HepG2 (cell line): ENCODE measurements around the gene VAT1L. TPM values are rescaled to one million over a fixed set of nuclear protein-coding genes. Genes with fewer than 3 reads are reported as not detected.

ENCODE experiments used
- ATAC-seq: fragments of 200-7000 bp; cut with Tn5 transposase; 3 replicates; pipeline ENCODE4 v1.9.1; 2020; ENCODE audit warnings: mild to moderate bottlenecking, moderate library complexity
- BruUV-seq: library from RNA; stranded (reverse); fragments of 400-500 nt; replicated peaks from 2 replicates; lab custom pipeline; 2021; lab: Mats Ljungman, UMichigan
- CTCF ChIA-PET: fragments of 300-600 bp; formaldehyde crosslinking; extraction: SDS; loops from one replicate; lab custom pipeline; 2021; ENCODE audit warnings: low total read pairs, inconsistent platforms, low intra/inter-chr PET ratio; lab: Yijun Ruan, JAX
- POLR2A ChIA-PET: fragments of 350-600 bp; sonication (Branson Sonifier 250); formaldehyde crosslinking; loops from one replicate; lab custom pipeline; 2020; ENCODE audit warnings: antibody characterized with exemption, inconsistent platforms; lab: Yijun Ruan, JAX
- DNase-seq: peaks from one replicate; pipeline ENCODE4 v3.0.0-alpha.2; 2015; ENCODE audit warnings: low spot score
- FAIRE-seq: peaks from 3 replicates; lab custom pipeline; 2011; peaks lifted over from hg19 to GRCh38; lab: Jason Lieb, UNC
- H2AFZ ChIP-seq: one replicate; pipeline ENCODE4 v1.6.1; 2011; ENCODE audit warnings: low read length, inconsistent platforms
- H3K27ac ChIP-seq: fragments of 300-600 bp; 3 replicates; pipeline ENCODE4 v1.8.0; 2011; ENCODE audit warnings: mixed run types, mild to moderate bottlenecking, mixed read lengths, low read length, inconsistent platforms; ENCODE audit not compliant: insufficient read depth; ENCODE audit errors: extremely low read length
- H3K27me3 ChIP-seq, 2 experiments: fragments of 200-600 bp in 1 of 2; 2 replicates in 1 of 2; 3 replicates in 1 of 2; pipeline versions ENCODE4 v1.6.0 to v1.8.0; 2011; ENCODE audit warnings: low read length in 2 of 2, mild to moderate bottlenecking in 2 of 2, moderate library complexity in 2 of 2, inconsistent platforms in 1 of 2; ENCODE audit not compliant: insufficient read depth in 2 of 2, control insufficient read depth in 1 of 2
- H3K36me3 ChIP-seq, 2 experiments: fragments of 200-600 bp in 1 of 2; replicated peaks in 1 of 2; 2 replicates in 1 of 2; 3 replicates in 1 of 2; pipeline versions ENCODE4 v1.5.1 to v1.8.0; 2011; ENCODE audit warnings: low read length in 2 of 2, inconsistent platforms in 1 of 2; ENCODE audit not compliant: insufficient read depth in 2 of 2, control insufficient read depth in 1 of 2
- H3K4me1 ChIP-seq: 2 replicates; pipeline ENCODE4 v1.5.1; 2012; ENCODE audit warnings: low read length, inconsistent platforms; ENCODE audit not compliant: insufficient read depth
- H3K4me2 ChIP-seq: 2 replicates; pipeline ENCODE4 v1.6.0; 2011; ENCODE audit warnings: low read depth, low read length, inconsistent platforms
- H3K4me3 ChIP-seq, 3 experiments: fragments of 200-600 bp in 1 of 3; sonication (generic), shearing (Covaris generic) in 1 of 3; replicated peaks in 1 of 3; 2 replicates each; pipeline ENCODE4 v1.5.1; 2011 to 2016; ENCODE audit warnings: low read length in 3 of 3, inconsistent platforms in 2 of 3, low read depth in 2 of 3, mild to moderate bottlenecking in 2 of 3, control low read depth in 1 of 3, mixed read lengths in 1 of 3; ENCODE audit not compliant: insufficient read depth in 1 of 3
- H3K79me2 ChIP-seq: one replicate; pipeline ENCODE4 v1.6.1; 2011; ENCODE audit warnings: low read length, inconsistent platforms; ENCODE audit not compliant: insufficient read depth
- H3K9ac ChIP-seq: 2 replicates; pipeline ENCODE4 v1.6.0; 2011; ENCODE audit warnings: mild to moderate bottlenecking, low read depth, low read length, inconsistent platforms; ENCODE audit not compliant: insufficient read depth
- H3K9me3 ChIP-seq: 2 replicates; pipeline ENCODE4 v1.5.1; 2012; ENCODE audit warnings: mild to moderate bottlenecking, low read length
- H4K20me1 ChIP-seq: 2 replicates; pipeline ENCODE4 v1.6.0; 2011; ENCODE audit warnings: inconsistent platforms, mild to moderate bottlenecking, low read length, moderate library complexity; ENCODE audit not compliant: insufficient read depth
- ARNT2 ChIP-seq: sonication (generic); formaldehyde crosslinking; IDR thresholded peaks from 2 replicates; pipeline ENCODE4 v1.8.0; 2022; ENCODE audit warnings: mild to moderate bottlenecking, low read depth, missing genetic modification reagents, moderate library complexity
- CENPBD1 ChIP-seq: sonication (generic); formaldehyde crosslinking; IDR thresholded peaks from 2 replicates; pipeline ENCODE4 v1.8.0; 2022; ENCODE audit warnings: missing genetic modification reagents, low read depth, mild to moderate bottlenecking, borderline replicate concordance
- CSRNP2 ChIP-seq: sonication (generic); formaldehyde crosslinking; conservative IDR thresholded peaks from 2 replicates; pipeline ENCODE4 v1.8.0; 2022; ENCODE audit warnings: low read depth, missing genetic modification reagents
- GPBP1L1 ChIP-seq: sonication (generic); formaldehyde crosslinking; IDR thresholded peaks from 2 replicates; pipeline ENCODE4 v1.5.0; 2020; ENCODE audit warnings: mild to moderate bottlenecking, missing genetic modification reagents
- MLX ChIP-seq: IDR thresholded peaks from 2 replicates; pipeline ENCODE4 v1.6.1; 2016
- POGZ ChIP-seq: sonication (generic); formaldehyde crosslinking; IDR thresholded peaks from 2 replicates; pipeline ENCODE4 v1.4.0; 2020; ENCODE audit warnings: mild to moderate bottlenecking, missing genetic modification reagents
- RAD51 ChIP-seq: fragments of 450-650 bp; IDR thresholded peaks from 2 replicates; pipeline ENCODE4 v1.6.1; 2016; ENCODE audit warnings: borderline replicate concordance
- ZFY ChIP-seq: sonication (generic); formaldehyde crosslinking; IDR thresholded peaks from 2 replicates; pipeline ENCODE4 v1.4.0; 2020; ENCODE audit warnings: missing genetic modification reagents
- ZMYM2 ChIP-seq: sonication (generic); formaldehyde crosslinking; IDR thresholded peaks from 2 replicates; pipeline ENCODE4 v1.8.0; 2022; ENCODE audit warnings: mild to moderate bottlenecking, missing genetic modification reagents
- ZNF350 ChIP-seq: sonication (generic); formaldehyde crosslinking; IDR thresholded peaks from 2 replicates; pipeline ENCODE4 v1.4.0; 2020; ENCODE audit warnings: mild to moderate bottlenecking, low read depth, missing genetic modification reagents, borderline replicate concordance
- ZNF546 ChIP-seq: sonication (generic); formaldehyde crosslinking; conservative IDR thresholded peaks from 2 replicates; pipeline ENCODE4 v1.8.1; 2023; ENCODE audit warnings: mild to moderate bottlenecking, missing genetic modification reagents
- ZNF577 ChIP-seq: sonication (generic); formaldehyde crosslinking; IDR thresholded peaks from 2 replicates; pipeline ENCODE4 v1.4.0; 2020; ENCODE audit warnings: mild to moderate bottlenecking, low read depth, missing genetic modification reagents, borderline replicate concordance
- ZNF616 ChIP-seq: sonication (generic); formaldehyde crosslinking; IDR thresholded peaks from 2 replicates; pipeline ENCODE4 v1.5.0; 2020; ENCODE audit warnings: low read depth, mild to moderate bottlenecking, missing genetic modification reagents
- ZNF75D ChIP-seq: sonication (generic); formaldehyde crosslinking; IDR thresholded peaks from 2 replicates; pipeline ENCODE4 v1.8.1; 2023; ENCODE audit warnings: missing genetic modification reagents, mild to moderate bottlenecking, borderline replicate concordance
- ZNF772 ChIP-seq: sonication (generic); formaldehyde crosslinking; IDR thresholded peaks from 2 replicates; pipeline ENCODE4 v1.5.0; 2020; ENCODE audit warnings: mild to moderate bottlenecking, missing genetic modification reagents
- ZNF776 ChIP-seq: sonication (generic); formaldehyde crosslinking; IDR thresholded peaks from 2 replicates; pipeline ENCODE4 v1.4.0; 2020; ENCODE audit warnings: mild to moderate bottlenecking, missing genetic modification reagents
- ZNF883 ChIP-seq: sonication (generic); formaldehyde crosslinking; IDR thresholded peaks from 2 replicates; pipeline ENCODE4 v1.5.1; 2020; ENCODE audit warnings: mild to moderate bottlenecking, missing genetic modification reagents; ENCODE audit errors: not compliant biosample characterization
- WGBS: methylation state at CpG from one replicate; pipeline ENCODE4 v1.1.6; 2017; ENCODE audit warnings: low lambda C conversion rate; 5-methylcytosine and 5-hydroxymethylcytosine counted together
- in situ Hi-C: cut with HindIII; loops from 2 replicates; pipeline ENCODE4 v1.10.0; 2017; ENCODE audit warnings: low pct_unique_long_range_greater_than_20kb; ENCODE audit not compliant: extremely low pct_ligation_motif_present
- intact Hi-C: fragments of 100-400 bp; cut with micrococcal nuclease; formaldehyde crosslinking; loops from one replicate; pipeline ENCODE4 v1.10.0; 2022; ENCODE audit not compliant: unreplicated experiment
- polyA plus RNA-seq, 8 experiments: library from polyadenylated mRNA; depleted of rRNA in 3 of 8; stranded (reverse) in 7 of 8; unstranded in 1 of 8; fragments of >200 nt; fragmentation: Illumina TruSeq in 4 of 8; extraction: Trizol in 4 of 8; gene quantifications; 2 replicates each; pipeline versions ENCODE4 v1.2.1 to v1.2.3, GENCODE V29; 2011 to 2016; ENCODE audit warnings: low read depth in 4 of 8, missing spikeins in 1 of 8, mixed read lengths in 1 of 8; ENCODE audit not compliant: insufficient read depth in 1 of 8
- total RNA-seq, 5 experiments: library from RNA; depleted of rRNA; stranded (reverse); fragments of >200 nt; fragmentation: Illumina TruSeq; extraction: Trizol; gene quantifications; 2 replicates each; pipeline ENCODE4 v1.2.3, GENCODE V29; 2016; ENCODE audit warnings: low read depth in 1 of 5

VAT1L gene
- total and polyA plus RNA-seq, 2 of the 13 experiments (the other 11 are each of a cell fraction or from before 2014, with no cell fraction given), result not detected

GRCh38 chr16:77916111-77916510 lies 127.7 kb downstream of the VAT1L start:
- Histone ChIP-seq H3K4me3 (no peak overlapping the region), H3K9me3 (no peaks in the 10 kb centered on the region), H3K27me3 (peaks cover 0 to 16% of the 10 kb centered on the region in 2 experiments; a peak in 3 of 5 replicates), H2AFZ (no peak overlapping the region), H3K4me2 (no peak overlapping the region), H3K79me2 (no peaks in the 10 kb centered on the region), H3K9ac (no peak overlapping the region), H3K27ac (no peak overlapping the region), H3K36me3 (no peaks in the 10 kb centered on the region), H4K20me1 (no peaks in the 10 kb centered on the region), H3K4me1 (0 out of 2 replicates have a peak, but pooled peaks cover 5% of the 10 kb centered on the region)
- CTCF ChIA-PET, result no interaction called here
- POLR2A ChIA-PET, result no interaction called here
- in situ Hi-C loops, result loop anchor here (25.0 kb wide), 1 partner anchor 104 kb away; no protein-coding TSS in a partner anchor
- no peak for TF ChIP-seq ZNF546 (CRISPR knock-in tag)
- no peak for TF ChIP-seq ZMYM2
- TF ChIP-seq ZNF616, result no peak
- no peak for TF ChIP-seq GPBP1L1
- no peak for TF ChIP-seq CSRNP2 (CRISPR knock-in tag)
- no peak for TF ChIP-seq POGZ (CRISPR knock-in tag)
- no peak for TF ChIP-seq ZNF776 (CRISPR knock-in tag)
- TF ChIP-seq ZNF772, result no peak
- no peak for TF ChIP-seq ZNF577 (CRISPR knock-in tag)
- TF ChIP-seq RAD51, result no peak
- TF ChIP-seq ZNF350 (CRISPR knock-in tag), result no peak
- no peak for TF ChIP-seq ARNT2 (CRISPR knock-in tag)
- no peak for TF ChIP-seq MLX (CRISPR knock-in tag)
- no peak for TF ChIP-seq CENPBD1 (CRISPR knock-in tag)
- TF ChIP-seq ZFY (CRISPR knock-in tag), result no peak
- no peak for TF ChIP-seq ZNF75D (CRISPR knock-in tag)
- TF ChIP-seq ZNF883, result no peak
- WGBS, result 35% methylated on average over 9 of the region's 9 CpGs
- FAIRE-seq, result no peak
- DNase-seq, result no peak
- ATAC-seq, result no peak
- intact Hi-C loops, result no loop called here
- no TSS peak for BruUV-seq
